ENCODE data around the gene PLD2. TPM values are rescaled to one million over a fixed set of nuclear protein-coding genes. Genes with fewer than 3 reads are reported as not detected.
"Not testable (repeated sequence)": the region's sequence is repeated elsewhere in the genome, so short reads cannot be mapped to it uniquely, and the experiment has no call there.

Gene PLD2
- total RNA-seq, 1 donor from 2014 or later: 77.3 TPM

GRCh38 chr17:4856271-4856936 is 49.5 kb downstream of the PLD2 start:
- no peak overlapping the region for H3K4me3 Mint-ChIP-seq
- H3K36me3 Mint-ChIP-seq: no peaks in the 10 kb centered on the region
- peak overlapping the region; percentile 92 for H3K27ac Mint-ChIP-seq
- H3K9me3 Mint-ChIP-seq: no peaks in the 10 kb centered on the region
- TF ChIP-seq, protein P1, sequence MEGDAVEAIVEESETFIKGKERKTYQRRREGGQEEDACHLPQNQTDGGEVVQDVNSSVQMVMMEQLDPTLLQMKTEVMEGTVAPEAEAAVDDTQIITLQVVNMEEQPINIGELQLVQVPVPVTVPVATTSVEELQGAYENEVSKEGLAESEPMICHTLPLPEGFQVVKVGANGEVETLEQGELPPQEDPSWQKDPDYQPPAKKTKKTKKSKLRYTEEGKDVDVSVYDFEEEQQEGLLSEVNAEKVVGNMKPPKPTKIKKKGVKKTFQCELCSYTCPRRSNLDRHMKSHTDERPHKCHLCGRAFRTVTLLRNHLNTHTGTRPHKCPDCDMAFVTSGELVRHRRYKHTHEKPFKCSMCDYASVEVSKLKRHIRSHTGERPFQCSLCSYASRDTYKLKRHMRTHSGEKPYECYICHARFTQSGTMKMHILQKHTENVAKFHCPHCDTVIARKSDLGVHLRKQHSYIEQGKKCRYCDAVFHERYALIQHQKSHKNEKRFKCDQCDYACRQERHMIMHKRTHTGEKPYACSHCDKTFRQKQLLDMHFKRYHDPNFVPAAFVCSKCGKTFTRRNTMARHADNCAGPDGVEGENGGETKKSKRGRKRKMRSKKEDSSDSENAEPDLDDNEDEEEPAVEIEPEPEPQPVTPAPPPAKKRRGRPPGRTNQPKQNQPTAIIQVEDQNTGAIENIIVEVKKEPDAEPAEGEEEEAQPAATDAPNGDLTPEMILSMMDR (IDR thresholded peaks at IDR 0.05; ENCODE audit: unreplicated experiment): no peak
- peaks cover 54% of the 10 kb centered on the region for H3K4me1 Mint-ChIP-seq
- no peaks in the 10 kb centered on the region for H3K27me3 Mint-ChIP-seq (ENCODE audit: low read depth)
- no peak for DNase-seq (ENCODE audit: low spot score in 2 of 2, unreplicated experiment in 2 of 2)

- H3K27ac Mint-ChIP-seq: peak overlapping the region; percentile 92
- DNase-seq (ENCODE audit: low spot score in 2 of 2, unreplicated experiment in 2 of 2): no peak
- TF ChIP-seq, protein P1 (IDR thresholded peaks at IDR 0.05; ENCODE audit: unreplicated experiment): no peak
- H3K4me3 Mint-ChIP-seq: no peak overlapping the region
- H3K4me1 Mint-ChIP-seq: peaks cover 51% of the 10 kb centered on the region
- H3K36me3 Mint-ChIP-seq: no peaks in the 10 kb centered on the region
- no peaks in the 10 kb centered on the region for H3K9me3 Mint-ChIP-seq
- H3K27me3 Mint-ChIP-seq (ENCODE audit: low read depth): no peaks in the 10 kb centered on the region
These were observed 50.0 kb downstream of the PLD2 start for GRCh38 chr17:4856937-4857314.

- H3K4me3 Mint-ChIP-seq; H3K9me3 Mint-ChIP-seq; H3K36me3 Mint-ChIP-seq; H3K27me3 Mint-ChIP-seq (ENCODE audit: low read depth); DNase-seq (ENCODE audit: low spot score in 2 of 2, unreplicated experiment in 2 of 2): not testable (repeated sequence)
- peak overlapping the region; percentile 27 for H3K27ac Mint-ChIP-seq
- peaks cover 47% of the 10 kb centered on the region for H3K4me1 Mint-ChIP-seq
These were observed 50.4 kb downstream of the PLD2 start for GRCh38 chr17:4857347-4857746.

GRCh38 chr17:4858068-4858881 is 51.3 kb downstream of the PLD2 start:
- TF ChIP-seq, protein P1 (IDR thresholded peaks at IDR 0.05; ENCODE audit: unreplicated experiment): no peak
- H3K27ac Mint-ChIP-seq: peak overlapping the region; percentile 77
- H3K4me1 Mint-ChIP-seq: peaks cover 45% of the 10 kb centered on the region
- no peaks in the 10 kb centered on the region for H3K27me3 Mint-ChIP-seq (ENCODE audit: low read depth)
- no peaks in the 10 kb centered on the region for H3K36me3 Mint-ChIP-seq
- H3K9me3 Mint-ChIP-seq: no peaks in the 10 kb centered on the region
- no peak overlapping the region for H3K4me3 Mint-ChIP-seq
- no peak for DNase-seq (ENCODE audit: low spot score in 2 of 2, unreplicated experiment in 2 of 2)

DNA sequence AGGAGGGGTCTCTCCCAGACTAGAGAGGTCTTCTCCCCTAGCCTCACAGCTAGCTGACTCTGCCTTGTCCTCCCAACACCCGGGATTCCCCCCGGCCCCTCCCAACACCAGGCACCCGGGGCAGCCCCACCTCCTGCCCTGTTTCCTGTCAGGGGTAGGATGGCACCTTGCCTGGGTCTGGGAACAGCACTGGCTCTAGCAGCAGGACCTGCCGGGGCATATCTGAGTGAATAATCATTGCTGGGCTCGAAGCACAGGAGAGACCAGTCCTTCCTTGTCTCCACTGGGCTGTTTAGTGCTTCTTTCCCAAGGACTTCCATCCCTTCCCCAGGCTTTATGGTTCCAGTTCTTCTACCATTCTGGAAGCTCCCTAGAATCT is 51.9 kb downstream of the PLD2 start:
- TF ChIP-seq, protein P1 (IDR thresholded peaks at IDR 0.05; ENCODE audit: unreplicated experiment): no peak
- H3K4me1 Mint-ChIP-seq: peaks cover 39% of the 10 kb centered on the region
- H3K9me3 Mint-ChIP-seq: no peaks in the 10 kb centered on the region
- H3K27ac Mint-ChIP-seq: peak overlapping the region; percentile 77
- DNase-seq (ENCODE audit: low spot score in 2 of 2, unreplicated experiment in 2 of 2): no peak
- no peaks in the 10 kb centered on the region for H3K36me3 Mint-ChIP-seq
- H3K4me3 Mint-ChIP-seq: no peak overlapping the region
- no peaks in the 10 kb centered on the region for H3K27me3 Mint-ChIP-seq (ENCODE audit: low read depth)
